Measurements from ENCODE around the gene MPPED1. TPM values are rescaled to one million over a fixed set of nuclear protein-coding genes. Genes with fewer than 3 reads are reported as not detected.

Gene MPPED1
- total and polyA plus RNA-seq, 2 of the 13 experiments (the other 11 are each of a cell fraction or from before 2014, with no cell fraction given): 0.77 TPM; not detected in 1

- H3K9me3 ChIP-seq (ENCODE audit: low read length): no peaks in the 10 kb centered on the region
- 28% methylated on average over 21 of the region's 31 CpGs for WGBS (ENCODE audit: low lambda C conversion rate)
- no peak for DNase-seq (ENCODE audit: low spot score)
- no peak for TF ChIP-seq ZFP36L2 (CRISPR knock-in tag; IDR thresholded peaks at IDR 0.05)
- no peak for TF ChIP-seq ZNF160 (CRISPR knock-in tag; IDR thresholded peaks at IDR 0.05)
- no peak for TF ChIP-seq HOXA7 (CRISPR knock-in tag; IDR thresholded peaks at IDR 0.05)
- H4K20me1 ChIP-seq (ENCODE audit: insufficient read depth, low read length): no peaks in the 10 kb centered on the region
- no peaks in the 10 kb centered on the region for H3K36me3 ChIP-seq (replicated peaks in 1 of 2; ENCODE audit: control insufficient read depth in 1 of 2, insufficient read depth in 2 of 2, low read length in 2 of 2)
- H3K27ac ChIP-seq (ENCODE audit: extremely low read length, insufficient read depth, low read length): no peak overlapping the region
- intact Hi-C loops (cut with micrococcal nuclease; ENCODE audit: unreplicated experiment): loop anchor here (5.0 kb wide), 1 partner anchor 153 kb away; no protein-coding TSS in a partner anchor
- FAIRE-seq: no peak
- H2AFZ ChIP-seq (ENCODE audit: low read length): no peak overlapping the region
- POLR2A ChIA-PET: no interaction called here
- CTCF ChIA-PET (ENCODE audit: low intra/inter-chr PET ratio, low total read pairs): no interaction called here
- no TSS peak for BruUV-seq (replicated peaks)
- H3K9ac ChIP-seq (ENCODE audit: insufficient read depth, low read depth, low read length): no peak overlapping the region
- ATAC-seq: no peak
- no peak overlapping the region for H3K4me3 ChIP-seq (replicated peaks in 1 of 3; ENCODE audit: insufficient read depth in 1 of 3, low read depth in 2 of 3, low read length in 3 of 3)
- no peaks in the 10 kb centered on the region for H3K79me2 ChIP-seq (ENCODE audit: insufficient read depth, low read length)
- in situ Hi-C loops (cut with HindIII; ENCODE audit: extremely low pct_ligation_motif_present, low pct_unique_long_range_greater_than_20kb): no loop called here
- H3K4me2 ChIP-seq (ENCODE audit: low read depth, low read length): no peak overlapping the region
- H3K27me3 ChIP-seq (ENCODE audit: control insufficient read depth in 1 of 2, insufficient read depth in 2 of 2, low read length in 2 of 2): peaks cover 5 to 38% of the 10 kb centered on the region in 2 experiments; a peak in 4 of 5 replicates
- H3K4me1 ChIP-seq (ENCODE audit: insufficient read depth, low read length): no peaks in the 10 kb centered on the region
Observed at GRCh38 chr22:43539572-43540528, 128.0 kb downstream of the MPPED1 start.

DNA sequence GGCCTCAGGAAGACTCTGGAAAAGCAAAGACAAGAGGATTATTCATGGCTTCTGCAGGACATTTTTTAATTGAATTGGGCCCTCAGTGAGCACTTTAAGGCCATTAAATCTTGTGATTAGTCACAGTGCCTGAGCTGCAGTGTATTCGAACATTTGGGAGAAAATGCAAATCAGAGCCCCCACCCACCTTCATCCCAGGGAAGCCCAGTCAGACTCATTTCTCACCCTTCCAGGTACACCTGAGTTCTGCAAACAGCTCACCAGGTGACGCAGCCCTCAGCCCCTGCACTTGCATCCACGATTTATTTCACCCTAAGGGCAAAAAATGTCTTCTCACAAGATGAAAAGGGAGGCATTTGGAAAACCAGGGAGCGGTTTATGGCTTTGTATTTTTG lies 128.7 kb downstream of the MPPED1 start:
- H3K4me2 ChIP-seq (ENCODE audit: low read depth, low read length): no peak overlapping the region
- no peaks in the 10 kb centered on the region for H3K36me3 ChIP-seq (replicated peaks in 1 of 2; ENCODE audit: control insufficient read depth in 1 of 2, insufficient read depth in 2 of 2, low read length in 2 of 2)
- 20% methylated on average over 4 of the region's 4 CpGs for WGBS (ENCODE audit: low lambda C conversion rate)
- no peak overlapping the region for H2AFZ ChIP-seq (ENCODE audit: low read length)
- H3K9ac ChIP-seq (ENCODE audit: insufficient read depth, low read depth, low read length): no peak overlapping the region
- H3K9me3 ChIP-seq (ENCODE audit: low read length): no peaks in the 10 kb centered on the region
- CTCF ChIA-PET (ENCODE audit: low intra/inter-chr PET ratio, low total read pairs): no interaction called here
- in situ Hi-C loops (cut with HindIII; ENCODE audit: extremely low pct_ligation_motif_present, low pct_unique_long_range_greater_than_20kb): no loop called here
- no peak for FAIRE-seq
- no peak overlapping the region for H3K4me3 ChIP-seq (replicated peaks in 1 of 3; ENCODE audit: insufficient read depth in 1 of 3, low read depth in 2 of 3, low read length in 3 of 3)
- POLR2A ChIA-PET: no interaction called here
- DNase-seq (ENCODE audit: low spot score): no peak
- no peak overlapping the region for H3K27ac ChIP-seq (ENCODE audit: extremely low read length, insufficient read depth, low read length)
- peaks cover 5 to 35% of the 10 kb centered on the region in 2 experiments; a peak in 4 of 5 replicates for H3K27me3 ChIP-seq (ENCODE audit: control insufficient read depth in 1 of 2, insufficient read depth in 2 of 2, low read length in 2 of 2)
- H3K4me1 ChIP-seq (ENCODE audit: insufficient read depth, low read length): no peaks in the 10 kb centered on the region
- no peaks in the 10 kb centered on the region for H4K20me1 ChIP-seq (ENCODE audit: insufficient read depth, low read length)
- intact Hi-C loops (cut with micrococcal nuclease; ENCODE audit: unreplicated experiment): no loop called here
- BruUV-seq (replicated peaks): no TSS peak
- H3K79me2 ChIP-seq (ENCODE audit: insufficient read depth, low read length): no peaks in the 10 kb centered on the region
- no peak for ATAC-seq
- TF ChIP-seq STAT6 (CRISPR knock-in tag; IDR thresholded peaks at IDR 0.05; ENCODE audit: borderline replicate concordance): no peak
- no peak for TF ChIP-seq MNT (IDR thresholded peaks at IDR 0.05)
- no peak for TF ChIP-seq ZNF235 (CRISPR knock-in tag; IDR thresholded peaks at IDR 0.05; ENCODE audit: borderline replicate concordance)
- no peak for TF ChIP-seq CCDC6 (CRISPR knock-in tag; IDR thresholded peaks at IDR 0.05)
- no peak for TF ChIP-seq ZC3H13 (CRISPR knock-in tag; IDR thresholded peaks at IDR 0.05)
- TF ChIP-seq BCL6 (CRISPR knock-in tag; IDR thresholded peaks at IDR 0.05): no peak
- TF ChIP-seq SKI (IDR thresholded peaks at IDR 0.05; ENCODE audit: partially characterized antibody): no peak
- no peak for TF ChIP-seq ZNF17 (CRISPR knock-in tag; IDR thresholded peaks at IDR 0.05)
- no peak for TF ChIP-seq MEF2D (CRISPR knock-in tag; IDR thresholded peaks at IDR 0.05)
- TF ChIP-seq GLI4 (CRISPR knock-in tag; IDR thresholded peaks at IDR 0.05; ENCODE audit: borderline replicate concordance): no peak
- TF ChIP-seq, protein P1, sequence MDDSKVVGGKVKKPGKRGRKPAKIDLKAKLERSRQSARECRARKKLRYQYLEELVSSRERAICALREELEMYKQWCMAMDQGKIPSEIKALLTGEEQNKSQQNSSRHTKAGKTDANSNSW (CRISPR knock-in tag; IDR thresholded peaks at IDR 0.05; ENCODE audit: borderline replicate concordance): no peak
